ENCODE data around the gene KPNB1. TPM values are rescaled to one million over a fixed set of nuclear protein-coding genes. Genes with fewer than 3 reads are reported as not detected.

KPNB1 gene
- total RNA-seq, 1 experiment from 2014 or later = 742 TPM

DNA sequence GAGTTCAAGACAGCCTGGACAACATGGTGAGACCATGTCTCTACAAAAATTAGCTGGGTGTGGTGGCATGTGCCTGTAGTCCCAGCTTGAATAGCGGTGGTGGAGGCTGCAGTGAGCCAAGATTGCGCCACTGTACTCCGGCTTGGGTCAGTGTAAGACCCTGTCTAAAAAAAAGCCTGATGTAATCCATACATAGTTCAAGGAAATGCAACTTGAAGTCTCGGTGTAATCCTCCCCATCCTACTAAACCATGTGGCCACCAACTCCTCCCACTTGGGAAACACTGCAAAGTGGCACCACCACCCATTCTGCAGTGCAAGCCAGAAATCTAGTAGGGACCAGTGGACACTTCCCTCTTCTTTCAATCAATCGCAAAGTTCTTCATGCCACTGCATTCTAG, 5.4 kb upstream of the KPNB1 start:
- peaks cover 7 to 11% of the 10 kb centered on the region in 2 experiments for H3K4me1 Mint-ChIP-seq
- no peak overlapping the region for H3K27ac Mint-ChIP-seq
- Histone ChIP-seq H4K20me1 (ENCODE audit: control insufficient read depth, insufficient read depth, insufficient read length) (no peaks in the 10 kb centered on the region), H3K14ac (ENCODE audit: insufficient read depth, low read length) (no peak overlapping the region), H3K23me2 (ENCODE audit: insufficient read length, low read depth, low read length, poor library complexity, severe bottlenecking) (peaks cover 5% of the 10 kb centered on the region), H4K91ac (ENCODE audit: insufficient read length, low read depth, low read length) (no peak overlapping the region), H2BK5ac (ENCODE audit: insufficient read length, low read length) (no peak overlapping the region), H3K56ac (ENCODE audit: insufficient read length, low read depth, low read length) (no peak overlapping the region), H3K79me2 (ENCODE audit: insufficient read depth, low read length) (no peaks in the 10 kb centered on the region), H3T11ph (ENCODE audit: low read length) (no peak overlapping the region), H3K79me1 (ENCODE audit: insufficient read depth, low read depth, low read length, poor library complexity, severe bottlenecking) (no peaks in the 10 kb centered on the region), H3K27ac (ENCODE audit: insufficient read length, low read depth, low read length) (no peak overlapping the region), H2AFZ (ENCODE audit: low read length) (no peak overlapping the region), H2BK12ac (ENCODE audit: insufficient read length, low read depth, low read length) (no peak overlapping the region), H3K23ac (ENCODE audit: insufficient read length, low read depth, low read length) (no peak overlapping the region), H4K8ac (replicated peaks; ENCODE audit: insufficient read length, low read depth, low read length) (no peak overlapping the region), H3K4ac (ENCODE audit: low read depth, low read length) (no peak overlapping the region), H3K27me3 (ENCODE audit: insufficient read depth, low read length) (no peaks in the 10 kb centered on the region), H2BK20ac (ENCODE audit: low read depth, low read length, poor library complexity, severe bottlenecking) (no peak overlapping the region), H4K5ac (ENCODE audit: insufficient read length, low read depth, low read length) (no peak overlapping the region), H3K9ac (ENCODE audit: extremely low read depth, insufficient read length, low read length) (no peak overlapping the region), H2BK120ac (ENCODE audit: low read depth, low read length, poor library complexity, severe bottlenecking) (no peak overlapping the region), H3K18ac (ENCODE audit: insufficient read length, low read depth, low read length) (no peak overlapping the region), H2AK5ac (ENCODE audit: insufficient read length, low read length) (no peak overlapping the region), H2BK15ac (ENCODE audit: low read depth, low read length) (no peak overlapping the region), H3K9me3 (ENCODE audit: control insufficient read depth, low read depth, low read length) (no peaks in the 10 kb centered on the region), H3K4me2 (ENCODE audit: insufficient read depth, insufficient read length, low read length) (no peak overlapping the region), H3K4me1 (ENCODE audit: insufficient read depth, low read length) (no peaks in the 10 kb centered on the region)
- H3K9me3 Mint-ChIP-seq = no peaks in the 10 kb centered on the region
- H3K36me3 Mint-ChIP-seq (ENCODE audit: insufficient read depth in 1 of 3, low read depth in 3 of 3) = no peaks in the 10 kb centered on the region; a peak in 1 of 7 replicates
- no CpG with 5 or more reads among the region's 5 CpGs for WGBS (ENCODE audit: extremely low coverage, insufficient read length, low lambda C conversion rate)
- H3K27me3 Mint-ChIP-seq (ENCODE audit: low read depth) = no peaks in the 10 kb centered on the region
- no peak for DNase-seq
- H3K4me3 Mint-ChIP-seq = no peak overlapping the region
- TF ChIP-seq CTCF (conservative IDR thresholded peaks at IDR 0.05) = no peak
